Measurements from ENCODE around the gene MYDGF. TPM values are rescaled to one million over a fixed set of nuclear protein-coding genes. Genes with fewer than 3 reads are reported as not detected.
A peak's percentile ranks its signal among the peaks of the same experiment; 100 is the strongest.

Gene MYDGF
- total RNA-seq, 4 donors from 2014 or later = 22.8 to 59.2 (median 42.8) TPM

DNA sequence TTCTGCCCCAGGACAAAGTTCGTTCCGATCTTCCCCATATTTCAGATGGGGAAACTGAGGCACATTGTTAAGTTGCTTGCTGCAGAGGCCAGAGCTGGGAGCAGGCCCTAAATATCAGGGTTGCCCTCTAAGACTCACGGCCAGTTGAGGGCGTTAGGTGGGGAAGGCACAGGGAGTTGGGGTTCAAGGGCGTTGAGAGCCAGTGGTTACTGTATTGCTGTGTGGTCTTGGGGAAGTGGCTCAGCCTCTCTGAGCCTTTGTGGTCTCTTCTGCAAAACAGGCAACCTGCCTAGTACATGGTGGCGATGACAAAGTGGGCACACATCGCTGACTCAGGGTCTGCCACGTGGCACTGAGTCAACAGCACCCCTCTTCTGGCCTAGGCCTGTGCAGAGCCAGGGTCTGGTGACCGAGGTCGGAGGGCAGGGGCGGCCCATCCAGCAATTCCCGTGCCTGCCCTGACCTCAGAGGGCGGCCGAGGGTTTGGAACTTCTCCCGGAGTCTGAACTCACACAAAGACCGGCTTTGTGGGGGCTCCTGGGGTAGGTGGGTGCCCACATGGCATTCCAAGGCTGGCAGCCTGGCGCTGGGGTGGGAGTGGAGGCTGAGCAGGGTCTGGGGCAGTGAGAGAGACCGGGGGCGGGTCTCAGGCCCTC lies 20.6 kb downstream of the MYDGF start:
- peaks cover 0 to 30% (median 19%) of the 10 kb centered on the region in 4 donors for H3K36me3 ChIP-seq
- no peaks in the 10 kb centered on the region for H3K27me3 ChIP-seq
- intact Hi-C loops (cut with DNase I) = no loop called here
- no peak overlapping the region for H3K4me3 ChIP-seq
- no peak for DNase-seq (ENCODE audit: extremely low spot score)
- WGBS = 81% methylated on average over 13 of the region's 19 CpGs
- peak overlapping the region; percentile 8 to 86 (median 82) for H3K27ac ChIP-seq (replicated peaks in 1 of 4)
- TF ChIP-seq POLR2AphosphoS5 (IDR thresholded peaks at IDR 0.05) (no peak), EP300 (IDR thresholded peaks at IDR 0.05) (no peak), POLR2A (IDR thresholded peaks at IDR 0.05; ENCODE audit: low read depth) (no peak)
- TF ChIP-seq, protein P1, sequence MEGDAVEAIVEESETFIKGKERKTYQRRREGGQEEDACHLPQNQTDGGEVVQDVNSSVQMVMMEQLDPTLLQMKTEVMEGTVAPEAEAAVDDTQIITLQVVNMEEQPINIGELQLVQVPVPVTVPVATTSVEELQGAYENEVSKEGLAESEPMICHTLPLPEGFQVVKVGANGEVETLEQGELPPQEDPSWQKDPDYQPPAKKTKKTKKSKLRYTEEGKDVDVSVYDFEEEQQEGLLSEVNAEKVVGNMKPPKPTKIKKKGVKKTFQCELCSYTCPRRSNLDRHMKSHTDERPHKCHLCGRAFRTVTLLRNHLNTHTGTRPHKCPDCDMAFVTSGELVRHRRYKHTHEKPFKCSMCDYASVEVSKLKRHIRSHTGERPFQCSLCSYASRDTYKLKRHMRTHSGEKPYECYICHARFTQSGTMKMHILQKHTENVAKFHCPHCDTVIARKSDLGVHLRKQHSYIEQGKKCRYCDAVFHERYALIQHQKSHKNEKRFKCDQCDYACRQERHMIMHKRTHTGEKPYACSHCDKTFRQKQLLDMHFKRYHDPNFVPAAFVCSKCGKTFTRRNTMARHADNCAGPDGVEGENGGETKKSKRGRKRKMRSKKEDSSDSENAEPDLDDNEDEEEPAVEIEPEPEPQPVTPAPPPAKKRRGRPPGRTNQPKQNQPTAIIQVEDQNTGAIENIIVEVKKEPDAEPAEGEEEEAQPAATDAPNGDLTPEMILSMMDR (IDR thresholded peaks at IDR 0.05) = no peak
- peaks cover 24 to 51% (median 46%) of the 10 kb centered on the region in 4 donors for H3K4me1 ChIP-seq
- no peaks in the 10 kb centered on the region for H3K9me3 ChIP-seq

DNA sequence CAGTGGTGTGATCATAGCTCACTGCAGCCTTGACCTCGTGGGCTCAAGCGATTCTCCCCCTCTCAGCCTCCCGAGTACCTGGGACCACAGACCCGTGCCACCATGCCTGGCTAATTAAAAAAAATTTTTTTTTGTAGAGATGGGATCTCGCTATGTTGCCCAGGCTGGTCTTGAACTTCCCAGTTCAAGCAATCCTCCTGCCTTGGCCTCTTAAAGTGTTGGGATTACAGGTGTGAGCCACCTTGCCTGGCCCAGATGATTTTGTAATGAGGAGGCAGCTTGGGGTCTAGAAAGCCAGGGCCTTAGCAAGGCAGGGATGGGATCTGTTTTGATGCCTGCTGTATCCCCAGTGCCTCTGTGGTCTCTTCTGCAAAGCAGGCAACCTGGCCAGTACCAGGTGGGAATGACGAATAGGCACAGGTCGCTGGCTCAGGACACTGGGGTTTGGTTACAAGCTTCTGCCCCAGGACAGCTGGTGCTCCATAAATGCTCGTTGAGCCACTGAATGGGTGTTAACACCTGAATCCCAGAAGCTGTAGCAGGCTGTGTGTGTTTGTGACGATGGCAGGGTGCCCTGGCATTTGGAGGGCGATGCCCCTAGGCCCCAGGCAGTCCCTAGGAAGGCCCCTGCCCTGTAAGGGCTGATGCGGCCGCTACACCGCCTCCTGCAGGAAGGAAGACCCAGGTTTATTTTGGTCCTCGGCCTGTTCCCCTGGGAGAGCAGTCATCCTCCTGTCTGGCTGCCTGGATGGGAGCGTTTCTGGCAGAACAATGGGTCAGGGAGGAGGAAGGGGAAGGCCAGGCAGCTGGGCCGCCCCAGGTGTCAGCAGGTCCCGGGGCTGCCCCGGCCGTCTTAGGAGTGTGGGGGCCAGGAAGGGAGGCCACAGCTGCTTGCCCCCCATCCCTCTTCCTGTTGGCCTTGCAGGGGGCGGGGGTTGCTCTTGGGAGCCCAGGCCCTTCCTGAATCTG lies 22.2 kb downstream of the MYDGF start:
- H3K27ac ChIP-seq (replicated peaks in 1 of 4) = peak overlapping the region; percentile 79 to 86 (median 82)
- WGBS = 67% methylated on average over 7 of the region's 20 CpGs

DNA sequence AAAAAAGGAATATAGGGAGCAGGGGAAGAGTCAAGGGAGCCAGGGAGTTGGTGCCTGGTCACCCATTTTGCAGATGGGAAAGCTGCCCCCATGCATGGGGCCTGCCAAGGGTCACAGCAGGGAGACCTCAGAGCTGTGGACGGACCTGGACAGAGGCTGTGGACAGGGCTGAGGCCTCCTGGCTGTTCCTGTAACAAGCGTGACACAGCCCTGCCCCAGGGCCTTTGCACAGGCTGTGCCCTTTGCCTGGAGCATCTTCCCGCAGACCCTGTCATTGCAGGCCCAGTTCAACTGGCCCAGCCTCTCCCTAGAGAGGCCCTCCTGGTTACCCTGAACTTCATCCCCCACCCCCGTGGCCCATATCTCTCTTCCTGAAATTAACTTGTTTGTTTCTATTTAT lies 24.4 kb downstream of the MYDGF start:
- Histone ChIP-seq H3K36me3 (no peaks in the 10 kb centered on the region), H3K4me3 (no peak overlapping the region), H3K27me3 (no peaks in the 10 kb centered on the region), H3K9me3 (no peaks in the 10 kb centered on the region), H3K4me1 (peaks cover 32 to 66% (median 57%) of the 10 kb centered on the region in 4 donors), H3K27ac (replicated peaks in 1 of 4) (peak overlapping the region; percentile 79 to 86 (median 82))
- no peak for DNase-seq (ENCODE audit: extremely low spot score)
- intact Hi-C loops (cut with DNase I) = no loop called here
- no peak for TF ChIP-seq POLR2AphosphoS5 (IDR thresholded peaks at IDR 0.05)
- no peak for TF ChIP-seq EP300 (IDR thresholded peaks at IDR 0.05)
- TF ChIP-seq, protein P1 (IDR thresholded peaks at IDR 0.05) = no peak
- no peak for TF ChIP-seq POLR2A (IDR thresholded peaks at IDR 0.05; ENCODE audit: low read depth)
- 93% methylated on average over 4 of the region's 4 CpGs for WGBS

More for the DNA sequence above, 22.2 kb downstream of the MYDGF start:
- TF ChIP-seq POLR2A (IDR thresholded peaks at IDR 0.05; ENCODE audit: low read depth) (no peak), EP300 (IDR thresholded peaks at IDR 0.05) (peak; percentile 7), POLR2AphosphoS5 (IDR thresholded peaks at IDR 0.05) (peak; percentile 65 to 81)
- TF ChIP-seq, protein P1 (IDR thresholded peaks at IDR 0.05) = peak in 1 of 3 experiments; percentile 34
- Histone ChIP-seq H3K27me3 (no peaks in the 10 kb centered on the region), H3K4me3 (no peak overlapping the region), H3K36me3 (peaks cover 0 to 18% (median 15%) of the 10 kb centered on the region in 4 donors), H3K4me1 (peaks cover 24 to 51% (median 46%) of the 10 kb centered on the region in 4 donors), H3K9me3 (no peaks in the 10 kb centered on the region)
- DNase-seq (ENCODE audit: extremely low spot score) = no peak
- intact Hi-C loops (cut with DNase I) = no loop called here

DNA sequence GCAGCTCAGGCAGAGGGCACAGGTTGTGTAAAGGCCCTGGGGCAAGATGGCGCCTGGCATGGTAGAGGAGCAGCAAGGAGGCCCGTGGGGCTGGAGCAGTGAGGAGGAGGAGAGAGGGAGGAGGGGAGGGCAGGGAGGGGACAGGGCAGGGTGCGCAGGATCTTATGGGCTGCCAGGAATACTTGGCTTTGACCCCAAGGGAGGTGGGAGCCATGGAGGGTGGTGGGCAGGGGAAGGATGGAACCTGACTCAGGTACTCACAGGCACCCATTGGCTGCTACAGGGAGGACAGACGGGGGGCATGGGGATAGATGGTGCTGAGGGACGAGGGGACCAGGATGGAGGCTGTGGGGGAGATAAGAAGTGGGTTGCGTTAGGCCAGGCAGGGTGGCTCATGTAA lies 27.5 kb downstream of the MYDGF start:
- no peak for DNase-seq (ENCODE audit: extremely low spot score)
- Histone ChIP-seq H3K36me3 (no peaks in the 10 kb centered on the region), H3K4me3 (no peak overlapping the region), H3K4me1 (peaks cover 26 to 60% (median 52%) of the 10 kb centered on the region in 4 donors), H3K27ac (replicated peaks in 1 of 4) (peak overlapping the region in 1 of 4 donors; percentile 18), H3K9me3 (no peaks in the 10 kb centered on the region), H3K27me3 (no peaks in the 10 kb centered on the region)
- 91% methylated on average over 6 of the region's 6 CpGs for WGBS
- TF ChIP-seq, protein P1 (IDR thresholded peaks at IDR 0.05) = no peak
- TF ChIP-seq POLR2A (IDR thresholded peaks at IDR 0.05; ENCODE audit: low read depth) (no peak), POLR2AphosphoS5 (IDR thresholded peaks at IDR 0.05) (no peak), EP300 (IDR thresholded peaks at IDR 0.05) (no peak)
- intact Hi-C loops (cut with DNase I) = no loop called here

Data from esophagus muscularis mucosa (tissue), 4 donors.